Diencephalon (tissue), 1 donor: Measurements from ENCODE around the gene RFX3. TPM values are rescaled to one million over a fixed set of nuclear protein-coding genes. Genes with fewer than 3 reads are reported as not detected.

Source experiments
- total RNA-seq: library from RNA; depleted of rRNA; stranded (reverse); fragments of >200 nt; gene quantifications from one replicate; pipeline ENCODE4 v1.2.3, GENCODE V29; 2014

The RFX3 gene
- 66.4 TPM for total RNA-seq

DNA sequence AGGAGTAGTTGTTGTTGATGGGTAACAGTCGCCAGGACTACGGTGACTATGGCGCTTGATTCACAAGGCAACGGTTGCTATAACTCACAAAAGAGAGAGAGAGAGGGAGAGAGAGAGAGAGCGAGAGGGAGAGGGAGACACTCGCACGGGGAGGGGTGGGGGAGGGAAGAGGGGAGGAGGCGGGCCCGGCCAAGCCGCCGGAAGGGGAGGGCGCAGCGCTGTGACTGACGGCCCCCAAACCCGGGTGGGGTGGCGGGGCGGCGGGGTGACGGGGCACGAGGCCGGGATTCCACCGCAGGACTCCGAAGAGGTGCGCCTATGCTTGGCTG, at the start of gene RFX3:
Gene RFX3 (minus strand): TSS at position 166 of the 329 bp plus-strand sequence. CDS start 130,413 bp downstream, outside the sequence.

